H1 (cell line): ENCODE results near the gene LRR1. TPM values are rescaled to one million over a fixed set of nuclear protein-coding genes. Genes with fewer than 3 reads are reported as not detected.

Experiments
- ATF2 ChIP-seq: IDR thresholded peaks from 2 replicates; pipeline ENCODE4 v1.6.1; 2012; ENCODE audit warnings: low read length, inconsistent platforms
- CHD7 ChIP-seq: fragments of 300-600 bp; sonication (generic); IDR thresholded peaks from 2 replicates; pipeline ENCODE4 v1.7.1; 2012; ENCODE audit warnings: low read length, moderate library complexity, mild to moderate bottlenecking, inconsistent platforms; ENCODE audit not compliant: insufficient replicate concordance
- HDAC6 ChIP-seq: IDR thresholded peaks from one replicate; pipeline ENCODE4 v1.7.1; 2012; ENCODE audit warnings: low read depth, mild to moderate bottlenecking, inconsistent platforms, low read length, moderate library complexity
- JUN ChIP-seq: IDR thresholded peaks from 2 replicates; pipeline ENCODE4 v1.6.1; 2011; ENCODE audit warnings: low read depth, mild to moderate bottlenecking, improper control_type of control experiment, low read length
- JUND ChIP-seq: IDR thresholded peaks from 2 replicates; pipeline ENCODE4 v1.6.1; 2011; ENCODE audit warnings: mild to moderate bottlenecking, improper control_type of control experiment, low read length
- KDM5A ChIP-seq: fragments of 200-600 bp; IDR thresholded peaks from 2 replicates; pipeline ENCODE4 v1.7.1; 2012; ENCODE audit warnings: mild to moderate bottlenecking, low read length, inconsistent platforms, mixed read lengths
- SAP30 ChIP-seq: fragments of 300-600 bp; sonication (generic); IDR thresholded peaks from 2 replicates; pipeline ENCODE4 v1.7.1; 2012; ENCODE audit warnings: low read length, moderate library complexity, mild to moderate bottlenecking, inconsistent platforms; ENCODE audit not compliant: insufficient read depth, insufficient replicate concordance
- polyA plus RNA-seq, 7 experiments: library from polyadenylated mRNA; depleted of rRNA in 3 of 7; stranded (reverse) in 5 of 7; unstranded in 2 of 7; fragments of >200 nt in 5 of 7; fragments of 200-250 nt in 2 of 7; gene quantifications; 1 replicate in 5 of 7; 2 replicates in 1 of 7; 4 replicates in 1 of 7; pipeline versions ENCODE4 v1.2.1 to v1.2.3, GENCODE V29; 2011 to 2013; ENCODE audit warnings: missing spikeins in 2 of 7, mixed read lengths in 2 of 7
- total RNA-seq: library from RNA; stranded (reverse); fragmentation: NEBNext Ultra II Directional; extraction: Animal tissue kit (Norgen Biotek cat#: 25700); gene quantifications from 2 replicates; pipeline ENCODE4 v1.2.1, GENCODE V29; 2021

The LRR1 gene
- total and polyA plus RNA-seq, 2 of the 8 experiments (the other 6 are each of a cell fraction or from before 2014, with no cell fraction given) = 30.7 to 37.5 TPM

- TF ChIP-seq CHD7 = no peak
- TF ChIP-seq KDM5A = no peak
- TF ChIP-seq JUN = no peak
- TF ChIP-seq ATF2 = no peak
- no peak for TF ChIP-seq JUND
- no peak for TF ChIP-seq HDAC6
- no peak for TF ChIP-seq SAP30
- TF ChIP-seq, all 59 proteins: peak for 0
These were observed 61.1 kb downstream of the LRR1 start (continued) for GRCh38 chr14:49659526-49660455.
